Parathyroid adenoma (tissue), 2 donors: Measurements from ENCODE around the gene C10orf71.

Experiments
- H2AFZ ChIP-seq: fragments of 300-600 bp; sonication (generic); one replicate; pipeline ENCODE4 v1.7.0; 2017; ENCODE audit warnings: antibody characterized with exemption, mild to moderate bottlenecking
- H3K27ac ChIP-seq: fragments of 300-600 bp; sonication (generic); one replicate; pipeline ENCODE4 v1.7.0; 2017
- H3K27me3 ChIP-seq: fragments of 300-600 bp; sonication (generic); one replicate; pipeline ENCODE4 v1.7.0; 2017; ENCODE audit warnings: low read length; ENCODE audit not compliant: control insufficient read depth, insufficient read depth
- H3K36me3 ChIP-seq: fragments of 300-600 bp; sonication (generic); one replicate; pipeline ENCODE4 v1.7.0; 2017; ENCODE audit warnings: low read length; ENCODE audit not compliant: control insufficient read depth, insufficient read depth
- H3K4me1 ChIP-seq: fragments of 300-600 bp; sonication (generic); one replicate; pipeline ENCODE4 v1.7.0; 2017; ENCODE audit warnings: control low read depth
- H3K4me2 ChIP-seq: fragments of 300-600 bp; sonication (generic); one replicate; pipeline ENCODE4 v1.7.0; 2017; ENCODE audit warnings: low read length
- H3K4me3 ChIP-seq: fragments of 300-600 bp; sonication (generic); one replicate; pipeline ENCODE4 v1.7.0; 2017; ENCODE audit warnings: low read depth, low read length
- H3K79me2 ChIP-seq: fragments of 300-600 bp; sonication (generic); one replicate; pipeline ENCODE4 v1.7.0; 2017; ENCODE audit warnings: control low read depth
- H3K9ac ChIP-seq: fragments of 300-600 bp; sonication (generic); one replicate; pipeline ENCODE4 v1.7.0; 2017; ENCODE audit warnings: mild to moderate bottlenecking
- H3K9me3 ChIP-seq: fragments of 300-600 bp; sonication (generic); one replicate; pipeline ENCODE4 v1.7.0; 2017; ENCODE audit warnings: low read length; ENCODE audit not compliant: control insufficient read depth
- CTCF ChIP-seq: fragments of 300-600 bp; sonication (generic); IDR thresholded peaks from one replicate; pipeline ENCODE4 v1.7.0; 2017; ENCODE audit warnings: antibody characterized with exemption, mild to moderate bottlenecking
- donor health status: primary hyperparathyroidism.

The C10orf71 gene

GRCh38 chr10:49332768-49333167 lies 33.8 kb downstream of the C10orf71 start:
- Histone ChIP-seq H3K9me3 (no peaks in the 10 kb centered on the region), H3K4me1 (peaks cover 9% of the 10 kb centered on the region), H3K4me2 (no peak overlapping the region), H3K9ac (no peak overlapping the region), H3K27me3 (no peaks in the 10 kb centered on the region), H3K79me2 (no peaks in the 10 kb centered on the region), H3K27ac (no peak overlapping the region), H3K36me3 (no peaks in the 10 kb centered on the region), H3K4me3 (no peak overlapping the region), H2AFZ (no peak overlapping the region)
- no peak for TF ChIP-seq CTCF

GRCh38 chr10:49333192-49333591 lies 34.2 kb downstream of the C10orf71 start:
- no peak overlapping the region for H3K27ac ChIP-seq
- H3K9me3 ChIP-seq: no peaks in the 10 kb centered on the region
- H3K79me2 ChIP-seq: no peaks in the 10 kb centered on the region
- H3K36me3 ChIP-seq: no peaks in the 10 kb centered on the region
- H3K4me1 ChIP-seq: peaks cover 9% of the 10 kb centered on the region
- no peaks in the 10 kb centered on the region for H3K27me3 ChIP-seq
- no peak overlapping the region for H3K9ac ChIP-seq
- no peak overlapping the region for H3K4me3 ChIP-seq
- no peak for TF ChIP-seq CTCF
- no peak overlapping the region for H3K4me2 ChIP-seq
- no peak overlapping the region for H2AFZ ChIP-seq

- no peaks in the 10 kb centered on the region for H3K36me3 ChIP-seq
- peaks cover 7% of the 10 kb centered on the region for H3K4me1 ChIP-seq
- H2AFZ ChIP-seq: no peak overlapping the region
- no peaks in the 10 kb centered on the region for H3K27me3 ChIP-seq
- no peak overlapping the region for H3K27ac ChIP-seq
- no peaks in the 10 kb centered on the region for H3K79me2 ChIP-seq
- H3K9me3 ChIP-seq: no peaks in the 10 kb centered on the region
- H3K9ac ChIP-seq: no peak overlapping the region
- no peak overlapping the region for H3K4me3 ChIP-seq
- H3K4me2 ChIP-seq: no peak overlapping the region
- TF ChIP-seq CTCF: no peak
Measured at GRCh38 chr10:49334964-49335363, 36.0 kb downstream of the C10orf71 start.

- no peak overlapping the region for H3K27ac ChIP-seq
- H3K4me3 ChIP-seq: no peak overlapping the region
- H3K4me1 ChIP-seq: peaks cover 5% of the 10 kb centered on the region
- H3K27me3 ChIP-seq: no peaks in the 10 kb centered on the region
- no peak for TF ChIP-seq CTCF
- H3K4me2 ChIP-seq: no peak overlapping the region
- H3K36me3 ChIP-seq: no peaks in the 10 kb centered on the region
- H3K9me3 ChIP-seq: no peaks in the 10 kb centered on the region
- H3K9ac ChIP-seq: no peak overlapping the region
- no peaks in the 10 kb centered on the region for H3K79me2 ChIP-seq
- no peak overlapping the region for H2AFZ ChIP-seq
Measured at GRCh38 chr10:49335364-49335972, 36.5 kb downstream of the C10orf71 start.

GRCh38 chr10:49338604-49339003 lies 39.6 kb downstream of the C10orf71 start:
- no peaks in the 10 kb centered on the region for H3K4me1 ChIP-seq
- H3K27me3 ChIP-seq: no peaks in the 10 kb centered on the region
- H2AFZ ChIP-seq: no peak overlapping the region
- no peak overlapping the region for H3K9ac ChIP-seq
- no peak overlapping the region for H3K27ac ChIP-seq
- H3K4me2 ChIP-seq: no peak overlapping the region
- no peak for TF ChIP-seq CTCF
- H3K9me3 ChIP-seq: no peaks in the 10 kb centered on the region
- no peak overlapping the region for H3K4me3 ChIP-seq
- H3K79me2 ChIP-seq: no peaks in the 10 kb centered on the region
- H3K36me3 ChIP-seq: no peaks in the 10 kb centered on the region
